B cell (primary cell): ENCODE measurements around the gene USP27X. TPM values are rescaled to one million over a fixed set of nuclear protein-coding genes. Genes with fewer than 3 reads are reported as not detected.
A peak's percentile ranks its signal among the peaks of the same experiment; 100 is the strongest.

ENCODE experiments used
- ATAC-seq: fragments of 200-7000 bp; cut with Tn5 transposase; one replicate; pipeline ENCODE4 v1.10.0; 2021; ENCODE audit warnings: low read depth, mild to moderate bottlenecking, moderate number of reproducible peaks, moderate library complexity
- CTCF ChIA-PET: fragments of 350-600 bp; sonication (Branson Sonifier 250); formaldehyde crosslinking; loops from one replicate; lab custom pipeline; 2021; ENCODE audit warnings: antibody characterized with exemption, inconsistent platforms; lab: Charles Lee
- POLR2A ChIA-PET: fragments of 350-600 bp; sonication (Branson Sonifier 250); formaldehyde crosslinking; loops from one replicate; lab custom pipeline; 2021; ENCODE audit warnings: antibody characterized with exemption; lab: Charles Lee
- DNase-seq: peaks from one replicate; pipeline ENCODE4 v3.0.0; 2013
- H2AFZ ChIP-seq: 2 replicates; pipeline ENCODE4 v1.6.1; 2012; ENCODE audit warnings: mild to moderate bottlenecking, low read depth, low read length; ENCODE audit not compliant: insufficient read depth, poor library complexity, severe bottlenecking
- H3K27ac ChIP-seq, 2 donors: 1 replicate in 1 of 2; 2 replicates in 1 of 2; pipeline ENCODE4 v1.5.1; 2012 to 2013; ENCODE audit warnings: low read length in 2 of 2, mild to moderate bottlenecking in 2 of 2, moderate library complexity in 1 of 2
- H3K27me3 ChIP-seq, 4 experiments: fragments of 200-600 bp in 1 of 4; sonication (generic) in 1 of 4; replicated peaks in 1 of 4; 1 replicate in 2 of 4; 2 replicates in 2 of 4; pipeline versions ENCODE4 v1.6.1 to v1.7.0; 2013 to 2016; ENCODE audit warnings: low read length in 3 of 4, mild to moderate bottlenecking in 2 of 4, mixed read lengths in 1 of 4, moderate library complexity in 1 of 4; ENCODE audit not compliant: insufficient read depth in 4 of 4, control insufficient read depth in 3 of 4; ENCODE audit errors: control extremely low read depth in 1 of 4
- H3K36me3 ChIP-seq, 2 experiments: replicated peaks in 1 of 2; 1 replicate in 1 of 2; 2 replicates in 1 of 2; pipeline versions ENCODE4 v1.6.1 to v1.7.1; 2013; ENCODE audit warnings: low read length in 1 of 2; ENCODE audit not compliant: insufficient read depth in 2 of 2, control insufficient read depth in 1 of 2; ENCODE audit errors: control extremely low read depth in 1 of 2, extremely low read depth in 1 of 2
- H3K4me1 ChIP-seq, 2 donors: fragments of 200-600 bp in 1 of 2; sonication (generic) in 1 of 2; 1 replicate in 1 of 2; 2 replicates in 1 of 2; pipeline versions ENCODE4 v1.5.1 to v1.6.1; 2013 to 2017; ENCODE audit warnings: low read length in 2 of 2; ENCODE audit not compliant: control insufficient read depth in 2 of 2, insufficient read depth in 2 of 2
- H3K4me2 ChIP-seq: replicated peaks from 2 replicates; pipeline ENCODE3; 2012; ENCODE audit warnings: mild to moderate bottlenecking, low read depth, low read length; ENCODE audit not compliant: poor library complexity, severe bottlenecking
- H3K4me3 ChIP-seq, 5 experiments: fragments of 200-600 bp in 1 of 5; sonication (generic) in 1 of 5; 1 replicate in 3 of 5; 2 replicates in 2 of 5; pipeline versions ENCODE4 v1.5.1 to v1.7.0; 2011 to 2016; ENCODE audit warnings: low read length in 4 of 5, mild to moderate bottlenecking in 4 of 5, low read depth in 2 of 5, control low read depth in 1 of 5, moderate library complexity in 1 of 5; ENCODE audit not compliant: insufficient read depth in 1 of 5; ENCODE audit errors: control extremely low read depth in 1 of 5, extremely low read depth in 1 of 5
- H3K79me2 ChIP-seq: fragments of 200-600 bp; sonication (generic); one replicate; pipeline ENCODE4 v1.6.0; 2016; ENCODE audit warnings: low read length; ENCODE audit not compliant: control insufficient read depth, insufficient read depth
- H3K9ac ChIP-seq: fragments of 200-600 bp; sonication (generic); 2 replicates; pipeline ENCODE4 v1.6.1; 2017; ENCODE audit warnings: mild to moderate bottlenecking, low read length, moderate library complexity
- H3K9me3 ChIP-seq, 3 donors: one replicate each; pipeline versions ENCODE4 v1.6.1 to v1.7.1; 2013; ENCODE audit warnings: low read length in 2 of 3; ENCODE audit not compliant: control insufficient read depth in 2 of 3, insufficient read depth in 1 of 3; ENCODE audit errors: control extremely low read depth in 1 of 3
- H4K20me1 ChIP-seq: 2 replicates; pipeline ENCODE4 v1.6.0; 2012; ENCODE audit warnings: mild to moderate bottlenecking, low read length; ENCODE audit not compliant: insufficient read depth, control insufficient read depth, poor library complexity, severe bottlenecking
- H3K27ac Mint-ChIP-seq: one replicate; pipeline ENCODE4 v1.8.0; 2021; ENCODE audit warnings: mixed read lengths
- H3K27me3 Mint-ChIP-seq: one replicate; pipeline ENCODE4 v1.8.0; 2021; ENCODE audit warnings: mixed read lengths
- H3K4me1 Mint-ChIP-seq: one replicate; pipeline ENCODE4 v1.8.0; 2021; ENCODE audit warnings: mixed read lengths
- H3K4me3 Mint-ChIP-seq: one replicate; pipeline ENCODE4 v1.8.0; 2021; ENCODE audit warnings: mixed read lengths
- H3K9me3 Mint-ChIP-seq: one replicate; pipeline ENCODE4 v1.8.0; 2022; ENCODE audit warnings: mixed read lengths; ENCODE audit not compliant: insufficient read depth
- CTCF ChIP-seq: fragments of 200-600 bp; IDR thresholded peaks from one replicate; pipeline ENCODE4 v1.8.0; 2022; ENCODE audit warnings: antibody characterized with exemption, mild to moderate bottlenecking
- EZH2 ChIP-seq: IDR thresholded peaks from 2 replicates; pipeline ENCODE4 v1.6.1; 2012; ENCODE audit warnings: borderline replicate concordance, low read depth, mild to moderate bottlenecking, moderate library complexity, low read length; ENCODE audit not compliant: insufficient read depth, poor library complexity, severe bottlenecking
- WGBS: methylation state at CpG from one replicate; pipeline ENCODE4 v1.1.5; 2013; ENCODE audit warnings: missing lambda C conversion rate; ENCODE audit not compliant: insufficient coverage; 5-methylcytosine and 5-hydroxymethylcytosine counted together
- intact Hi-C: fragments of 100-400 bp; cut with micrococcal nuclease; formaldehyde crosslinking; loops from one replicate; pipeline ENCODE4 v1.10.0; 2022
- polyA minus RNA-seq: library from RNA; depleted of rRNA, polyadenylated mRNA; stranded (reverse); fragments of >200 nt; gene quantifications from 2 replicates; pipeline ENCODE4 v1.2.3, GENCODE V29; 2012
- polyA plus RNA-seq: library from polyadenylated mRNA; depleted of rRNA; stranded (reverse); fragments of >200 nt; gene quantifications from 2 replicates; pipeline ENCODE4 v1.2.3, GENCODE V29; 2012
- total RNA-seq, 2 donors: library from RNA; stranded (reverse); fragments of 120-200 nt in 1 of 2; gene quantifications; 1 replicate in 1 of 2; 2 replicates in 1 of 2; pipeline versions ENCODE4 v1.2.3 to v1.2.4, GENCODE V29; 2013 to 2022

USP27X gene
- 5.3 and 6.1 TPM in 2 replicates for total RNA-seq
- total RNA-seq (2013), result 2.9 TPM
- 1.6 TPM in 2 replicates for polyA plus RNA-seq
- polyA minus RNA-seq, result 2.0 and 4.7 TPM in 2 replicates

- Histone ChIP-seq H3K79me2 (no peaks in the 10 kb centered on the region), H3K4me3 (peak within 1 kb of the TSS; percentile 8 to 64 (median 54)), H3K36me3 (no peaks in the 10 kb centered on the region), H3K9me3 (no peaks in the 10 kb centered on the region), H3K27me3 (no peaks in the 10 kb centered on the region), H3K9ac (peak within 1 kb of the TSS; percentile 65), H2AFZ (peak within 1 kb of the TSS; percentile 75), H4K20me1 (no peaks in the 10 kb centered on the region), H3K27ac (peak within 1 kb of the TSS; percentile 49 to 65), H3K4me2 (peak within 1 kb of the TSS; percentile 79), H3K4me1 (peaks cover 10 to 26% of the 10 kb centered on the region in 2 donors)
- Mint-ChIP-seq H3K4me3 (peak within 1 kb of the TSS; percentile 86), H3K4me1 (peaks cover 25% of the 10 kb centered on the region), H3K27ac (peak within 1 kb of the TSS; percentile 83), H3K9me3 (no peaks in the 10 kb centered on the region), H3K27me3 (no peaks in the 10 kb centered on the region)
- TF ChIP-seq EZH2 (no peak), CTCF (peak; percentile 65)
- WGBS, result 2% methylated on average over 33 of the region's 60 CpGs
- POLR2A ChIA-PET, result no interaction called here
- intact Hi-C loops, result loop anchor here (1.0 to 5.0 kb wide), 3 partner anchors 43 to 325 kb away; partner anchors contain the start of genes CCNB3 and CLCN5
- ATAC-seq, result peak; percentile 93
- CTCF ChIA-PET, result interaction anchor here (0.6 to 2.5 kb wide), 5 partner anchors 37 to 796 kb away, joined by 3 to 6 read pairs (median 5); partner anchors contain the start of gene CLCN5
- DNase-seq, result peak; percentile 90
Observed at GRCh38 chrX:49878834-49879655, at the start of gene USP27X. Gene USP27X, plus strand, starts transcription at chrX:49879484. Its CDS starts 824 bp downstream, at chrX:49880308.

GRCh38 chrX:49838374-49838773 is 40.9 kb upstream of the USP27X start:
- Mint-ChIP-seq H3K4me1 (no peaks in the 10 kb centered on the region), H3K27me3 (no peaks in the 10 kb centered on the region), H3K9me3 (no peaks in the 10 kb centered on the region), H3K4me3 (no peak overlapping the region), H3K27ac (no peak overlapping the region)
- 70% methylated on average over 2 of the region's 8 CpGs for WGBS
- peak; percentile 27 for DNase-seq
- ChIA-PET POLR2A (no interaction called here), CTCF (interaction anchor here (0.6 to 1.6 kb wide), 2 partner anchors 9 to 46 kb away, joined by 3 to 5 read pairs; no protein-coding TSS in a partner anchor)
- no peaks in the 10 kb centered on the region for H4K20me1 ChIP-seq
- ATAC-seq, result no peak
- H3K27ac ChIP-seq, result no peak overlapping the region
- no peaks in the 10 kb centered on the region for H3K36me3 ChIP-seq
- no peaks in the 10 kb centered on the region for H3K4me1 ChIP-seq
- no peak overlapping the region for H3K4me3 ChIP-seq
- H3K9me3 ChIP-seq, result no peaks in the 10 kb centered on the region
- H3K27me3 ChIP-seq, result peaks cover 0 to 5% (median 0%) of the 10 kb centered on the region in 4 experiments
- intact Hi-C loops, result loop anchor here (5.0 kb wide), 1 partner anchor 1191 kb away; no protein-coding TSS in a partner anchor
- H3K9ac ChIP-seq, result no peak overlapping the region
- H2AFZ ChIP-seq, result no peak overlapping the region
- H3K4me2 ChIP-seq, result no peak overlapping the region
- no peaks in the 10 kb centered on the region for H3K79me2 ChIP-seq
- TF ChIP-seq CTCF (peak; percentile 30), EZH2 (no peak)
